ENCODE data around the gene LMBR1L.
"Not testable (repeated sequence)": the region's sequence is repeated elsewhere in the genome, so short reads cannot be mapped to it uniquely, and the experiment has no call there.

LMBR1L gene, protein sequence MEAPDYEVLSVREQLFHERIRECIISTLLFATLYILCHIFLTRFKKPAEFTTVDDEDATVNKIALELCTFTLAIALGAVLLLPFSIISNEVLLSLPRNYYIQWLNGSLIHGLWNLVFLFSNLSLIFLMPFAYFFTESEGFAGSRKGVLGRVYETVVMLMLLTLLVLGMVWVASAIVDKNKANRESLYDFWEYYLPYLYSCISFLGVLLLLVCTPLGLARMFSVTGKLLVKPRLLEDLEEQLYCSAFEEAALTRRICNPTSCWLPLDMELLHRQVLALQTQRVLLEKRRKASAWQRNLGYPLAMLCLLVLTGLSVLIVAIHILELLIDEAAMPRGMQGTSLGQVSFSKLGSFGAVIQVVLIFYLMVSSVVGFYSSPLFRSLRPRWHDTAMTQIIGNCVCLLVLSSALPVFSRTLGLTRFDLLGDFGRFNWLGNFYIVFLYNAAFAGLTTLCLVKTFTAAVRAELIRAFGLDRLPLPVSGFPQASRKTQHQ

DNA sequence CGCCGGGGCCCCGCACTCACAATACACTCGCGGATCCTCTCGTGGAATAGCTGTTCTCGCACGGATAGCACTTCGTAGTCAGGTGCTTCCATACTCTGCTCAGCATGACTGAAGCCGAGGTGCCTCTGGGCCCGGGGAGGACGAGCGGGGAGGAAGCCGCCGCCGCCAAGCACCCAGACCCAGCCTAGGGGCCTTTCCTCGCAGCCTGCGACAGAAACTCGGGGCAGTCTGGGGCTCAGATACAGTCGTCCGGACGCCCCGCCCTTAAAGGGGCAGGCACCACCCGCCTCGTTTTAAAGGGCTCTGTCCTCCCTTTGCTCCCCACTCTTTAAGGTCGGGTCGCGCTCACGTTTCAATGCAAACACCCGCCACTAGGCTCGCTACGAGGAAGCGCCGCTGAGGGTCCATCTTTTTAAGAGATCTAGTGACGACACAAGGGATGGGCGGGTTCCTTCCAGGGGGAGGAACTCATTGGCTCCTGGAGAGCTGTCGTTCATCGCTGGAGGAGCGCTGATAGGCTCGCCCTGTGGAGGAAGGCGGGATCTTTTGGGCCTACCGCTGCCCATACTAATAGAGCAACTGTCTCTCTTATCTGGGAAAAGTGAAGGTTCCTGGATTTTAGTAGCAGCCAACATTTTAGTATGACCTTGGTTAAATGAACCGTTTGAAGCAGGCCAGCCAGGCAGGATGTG, at the start of gene LMBR1L:
Gene LMBR1L, minus strand, starts transcription at position 384 of the 692 bp plus-strand sequence. Its CDS starts 292 bp downstream, at position 92.
- DNase-seq (ENCODE audit: low read depth) = peak; percentile 94
- peak within 1 kb of the TSS; percentile 98 for H3K4me3 ChIP-seq (ENCODE audit: low read depth, low read length)

DNA sequence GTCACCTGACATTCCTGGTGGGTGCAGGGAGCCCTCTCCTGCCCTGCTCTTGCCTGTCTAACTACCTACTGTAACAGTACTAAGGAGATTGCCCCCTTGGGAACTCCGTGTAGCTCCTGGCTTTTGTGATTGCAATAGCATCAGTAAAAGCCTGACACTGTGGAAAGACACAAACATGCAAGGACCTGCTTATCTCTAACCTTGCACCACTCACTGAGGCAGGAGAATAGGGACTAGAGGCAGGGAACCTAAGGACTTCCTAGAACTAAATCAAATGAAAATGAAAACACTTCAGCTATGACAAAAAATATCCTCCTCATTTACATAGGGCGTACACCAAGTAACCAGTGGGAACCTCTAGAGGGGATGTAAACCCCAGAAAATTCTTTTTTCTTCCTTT, 49.8 kb upstream of the LMBR1L start:
- DNase-seq (ENCODE audit: low read depth) = no peak
- no peak overlapping the region for H3K4me3 ChIP-seq (ENCODE audit: low read depth, low read length)

DNA sequence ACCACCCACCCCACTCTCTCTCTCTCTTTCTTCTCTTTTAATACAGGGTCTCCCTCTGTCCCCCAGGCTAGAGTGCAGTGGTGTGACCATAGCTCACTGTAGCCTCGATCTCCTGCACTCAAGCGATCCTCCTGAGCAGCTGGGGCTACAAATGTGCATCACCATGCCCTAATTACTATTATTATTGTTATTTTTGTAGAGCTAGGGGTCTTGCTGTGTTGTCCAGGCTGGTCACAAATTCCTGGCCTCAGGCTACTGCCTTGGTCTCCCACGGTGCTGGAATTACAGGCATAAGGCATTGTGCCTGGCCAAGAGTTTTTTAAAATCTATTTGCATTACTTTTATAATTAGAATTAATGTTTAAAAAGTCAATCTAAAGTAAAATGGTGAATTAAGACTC, 43.6 kb upstream of the LMBR1L start:
- no peak overlapping the region for H3K4me3 ChIP-seq (ENCODE audit: low read depth, low read length)
- DNase-seq (ENCODE audit: low read depth) = no peak

DNA sequence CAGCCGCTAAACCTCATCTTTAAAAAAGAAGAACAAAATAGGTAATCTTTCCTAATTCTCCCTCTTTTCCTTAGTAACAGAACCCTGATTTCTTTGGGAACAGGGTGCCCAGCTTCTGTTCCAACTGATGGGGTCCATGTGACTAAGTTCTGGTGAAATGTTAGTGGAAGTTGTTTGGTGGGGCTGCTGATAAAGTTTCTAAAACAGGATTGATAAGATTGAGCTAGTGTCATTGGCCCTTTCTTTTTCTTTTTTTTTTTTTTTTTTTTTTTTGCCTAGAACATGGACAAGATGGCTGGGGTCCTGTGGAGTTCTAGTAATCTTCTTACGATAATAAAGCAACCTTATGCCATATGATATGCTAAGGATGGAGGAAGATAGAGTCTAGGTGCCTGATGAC, 36.7 kb upstream of the LMBR1L start:
- no peak overlapping the region for H3K4me3 ChIP-seq (ENCODE audit: low read depth, low read length)
- no peak for DNase-seq (ENCODE audit: low read depth)

DNA sequence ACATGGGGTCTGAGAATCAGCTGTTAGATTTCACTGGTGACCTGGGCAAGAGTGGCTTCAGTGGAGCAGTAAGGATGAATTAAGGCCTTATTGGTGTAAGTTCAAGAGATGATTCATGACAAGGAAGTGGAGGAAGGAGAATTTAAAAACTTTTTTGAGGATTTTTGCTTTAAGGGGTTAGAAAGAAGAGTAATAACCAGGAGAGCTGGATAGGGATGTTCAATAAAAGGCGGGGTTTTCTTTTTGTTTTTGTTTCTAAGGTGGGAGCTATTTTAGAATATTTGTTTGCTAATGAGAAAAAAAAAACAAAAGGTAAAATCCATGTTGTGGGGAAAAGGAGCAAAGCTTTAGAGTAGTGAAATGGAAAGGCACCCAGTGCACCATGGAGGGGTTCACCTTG, 35.8 kb upstream of the LMBR1L start:
- DNase-seq (ENCODE audit: low read depth) = no peak
- H3K4me3 ChIP-seq (ENCODE audit: low read depth, low read length) = no peak overlapping the region

DNA sequence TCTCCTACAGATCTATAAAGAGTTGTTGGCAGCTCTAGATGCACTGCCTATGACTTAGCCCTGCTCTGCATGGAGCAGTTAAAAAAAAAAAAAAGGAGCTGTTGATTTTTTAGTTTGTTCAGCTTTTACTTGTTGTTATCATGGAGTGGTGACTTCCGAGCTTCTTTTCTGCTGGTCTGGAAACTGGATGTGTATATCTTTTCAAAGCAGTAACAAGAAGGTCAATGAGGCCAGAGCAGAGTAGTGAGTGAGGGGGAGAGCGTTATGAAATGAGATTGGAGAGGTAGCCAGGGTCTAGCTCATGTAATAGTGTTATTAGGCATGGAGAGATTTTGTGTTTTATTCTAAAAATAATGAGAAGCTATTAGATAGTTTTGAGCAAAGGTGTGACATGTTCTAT, 33.7 kb upstream of the LMBR1L start:
- no peak for DNase-seq (ENCODE audit: low read depth)
- H3K4me3 ChIP-seq (ENCODE audit: low read depth, low read length) = no peak overlapping the region

DNA sequence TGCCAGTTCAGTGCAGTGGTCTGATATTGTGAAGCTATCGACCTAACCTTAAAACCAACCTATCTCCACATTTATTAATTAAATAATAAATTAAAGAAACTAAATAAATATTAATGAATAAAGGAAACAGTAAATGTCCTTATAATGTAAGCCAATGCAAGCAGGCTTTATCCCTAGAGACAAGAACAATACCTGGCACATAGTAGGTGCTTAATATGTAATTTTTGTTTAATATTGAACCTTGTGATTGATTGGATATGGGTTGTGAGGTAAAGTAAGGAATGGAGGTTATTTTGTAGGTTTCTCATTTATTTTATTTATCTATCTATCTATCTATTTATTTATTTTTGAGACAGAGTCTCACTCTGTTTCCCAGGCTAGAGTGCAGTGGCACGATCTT, 28.4 kb upstream of the LMBR1L start:
- no peak overlapping the region for H3K4me3 ChIP-seq (ENCODE audit: low read depth, low read length)
- DNase-seq (ENCODE audit: low read depth) = no peak

DNA sequence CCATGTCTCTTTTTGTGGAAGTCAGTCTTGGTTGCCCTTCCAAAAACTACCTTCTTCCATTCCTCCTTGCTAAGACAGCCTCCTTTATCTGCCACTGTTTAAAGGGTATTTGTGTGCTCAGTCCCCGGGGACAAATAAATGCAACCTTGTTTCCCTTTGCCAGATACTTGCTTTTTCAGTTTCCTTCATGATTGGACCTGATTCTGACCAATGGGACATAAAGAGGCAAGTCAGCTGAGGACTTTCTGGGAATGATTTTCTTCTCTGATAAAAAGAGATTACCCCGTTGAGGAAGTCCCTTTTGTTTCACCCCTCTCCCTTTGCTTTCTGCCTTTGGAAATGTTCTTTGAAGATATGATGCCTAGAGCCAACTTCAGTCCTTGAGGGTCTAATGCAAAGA, 27.9 kb upstream of the LMBR1L start:
- no peak overlapping the region for H3K4me3 ChIP-seq (ENCODE audit: low read depth, low read length)
- no peak for DNase-seq (ENCODE audit: low read depth)

DNA sequence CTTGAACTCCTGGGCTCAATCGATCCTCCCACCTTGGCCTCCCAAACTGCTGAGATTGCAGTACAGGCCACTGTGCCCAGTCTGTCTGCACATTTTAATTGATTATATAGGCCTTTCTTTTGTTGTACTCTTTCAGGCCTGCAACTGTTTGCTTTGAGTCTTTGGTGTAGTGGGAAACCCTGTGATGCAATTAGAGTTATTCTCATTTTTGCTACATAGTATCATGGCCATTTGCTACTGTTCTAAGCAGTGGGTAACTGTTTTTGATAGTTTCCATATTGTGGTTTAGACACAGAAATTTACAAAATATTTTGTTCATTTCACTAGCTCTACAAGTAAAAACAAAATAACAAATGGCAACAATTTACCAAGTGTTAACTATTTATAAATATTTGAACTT, 26.8 kb upstream of the LMBR1L start:
- no peak for DNase-seq (ENCODE audit: low read depth)

DNA sequence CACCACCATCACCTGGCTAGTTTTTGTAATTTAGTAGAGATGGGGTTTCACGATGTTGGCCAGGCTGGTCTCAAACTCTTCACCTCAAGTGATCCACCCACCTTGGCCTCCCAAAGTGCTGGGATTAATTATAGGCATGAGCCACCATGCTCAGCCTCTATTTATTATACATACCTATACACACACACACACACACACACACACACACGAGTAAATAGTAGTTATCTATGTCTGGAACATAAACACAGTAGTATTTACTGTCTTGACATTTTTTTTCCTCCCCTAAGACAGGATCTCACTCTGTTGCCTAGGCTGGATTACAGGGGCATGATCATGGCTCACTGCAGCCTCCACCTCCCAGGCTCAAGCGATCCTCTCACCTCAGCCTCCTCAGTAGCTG, 26.4 kb upstream of the LMBR1L start:
- DNase-seq (ENCODE audit: low read depth); H3K4me3 ChIP-seq (ENCODE audit: low read depth, low read length): not testable (repeated sequence)

More for the DNA sequence above, 26.8 kb upstream of the LMBR1L start:
- H3K4me3 ChIP-seq (ENCODE audit: low read depth, low read length) = no peak overlapping the region

DNA sequence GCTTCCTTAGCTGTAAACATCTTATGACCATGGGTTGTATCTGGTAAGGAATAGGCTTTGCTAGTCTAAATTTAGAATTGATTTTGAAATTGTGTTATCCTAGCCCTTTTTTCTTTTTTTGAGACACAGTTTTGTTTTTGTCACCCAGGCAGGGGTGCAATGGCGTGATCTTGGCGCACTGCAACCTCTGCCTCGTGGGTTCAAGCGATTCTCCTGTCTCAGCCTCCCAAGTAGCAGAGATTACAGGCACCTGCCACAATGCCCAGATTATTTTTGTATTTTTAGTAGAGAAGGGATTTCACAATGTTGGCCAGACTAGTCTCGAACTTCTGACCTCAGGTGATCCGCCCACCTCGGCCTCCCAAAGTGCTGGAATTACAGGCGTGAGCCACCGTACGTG, 22.9 kb upstream of the LMBR1L start:
- DNase-seq (ENCODE audit: low read depth) = no peak
- H3K4me3 ChIP-seq (ENCODE audit: low read depth, low read length) = no peak overlapping the region

DNA sequence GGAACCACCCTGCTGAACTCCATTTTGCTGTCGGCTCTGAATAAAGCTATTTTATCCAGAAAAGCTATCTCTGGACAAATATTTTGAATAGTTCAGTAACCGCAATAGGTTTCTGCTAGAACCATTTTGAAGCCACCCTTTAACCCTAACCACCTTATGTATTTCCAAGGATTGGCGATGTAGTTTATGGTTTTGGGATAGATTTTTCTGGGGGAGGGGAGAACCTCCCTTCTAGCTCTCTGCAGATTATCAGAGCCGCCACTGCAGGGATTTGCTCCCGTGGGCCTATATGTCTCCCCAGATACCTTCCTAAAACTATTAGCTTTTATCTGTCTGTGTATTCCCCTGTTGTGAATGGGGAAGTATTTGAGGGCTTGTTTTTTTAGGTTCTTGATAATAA, 22.4 kb upstream of the LMBR1L start:
- no peak for DNase-seq (ENCODE audit: low read depth)
- peak overlapping the region; percentile 15 for H3K4me3 ChIP-seq (ENCODE audit: low read depth, low read length)

DNA sequence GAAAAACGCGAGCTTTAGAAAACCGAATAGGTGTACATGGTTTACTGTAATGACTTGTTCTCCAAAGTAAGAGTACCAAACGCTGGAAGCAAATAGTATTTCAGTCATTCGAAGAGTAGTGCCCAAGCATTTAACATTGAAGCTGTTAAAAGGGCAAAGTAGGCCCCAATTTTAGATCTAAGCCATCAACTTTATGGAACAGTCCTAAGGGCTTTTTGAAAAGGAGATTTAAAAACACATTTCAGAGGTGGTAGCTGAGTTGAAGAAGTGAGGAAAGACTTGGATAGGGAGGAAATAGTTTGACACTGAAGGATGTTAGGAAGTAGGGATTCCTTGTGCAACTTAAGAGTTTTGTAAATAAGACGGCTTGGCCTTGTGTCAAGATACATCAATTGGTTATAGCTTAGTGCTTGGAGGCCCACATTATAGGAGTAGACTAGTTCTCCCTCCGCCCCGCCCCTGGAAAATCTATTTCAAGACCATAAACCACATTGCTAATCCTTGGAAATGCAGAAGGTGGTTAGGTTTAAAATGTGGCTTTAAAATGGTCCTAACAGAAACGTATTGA, 21.3 kb upstream of the LMBR1L start:
- peak; percentile 56 for DNase-seq (ENCODE audit: low read depth)
- peak overlapping the region; percentile 51 for H3K4me3 ChIP-seq (ENCODE audit: low read depth, low read length)

DNA sequence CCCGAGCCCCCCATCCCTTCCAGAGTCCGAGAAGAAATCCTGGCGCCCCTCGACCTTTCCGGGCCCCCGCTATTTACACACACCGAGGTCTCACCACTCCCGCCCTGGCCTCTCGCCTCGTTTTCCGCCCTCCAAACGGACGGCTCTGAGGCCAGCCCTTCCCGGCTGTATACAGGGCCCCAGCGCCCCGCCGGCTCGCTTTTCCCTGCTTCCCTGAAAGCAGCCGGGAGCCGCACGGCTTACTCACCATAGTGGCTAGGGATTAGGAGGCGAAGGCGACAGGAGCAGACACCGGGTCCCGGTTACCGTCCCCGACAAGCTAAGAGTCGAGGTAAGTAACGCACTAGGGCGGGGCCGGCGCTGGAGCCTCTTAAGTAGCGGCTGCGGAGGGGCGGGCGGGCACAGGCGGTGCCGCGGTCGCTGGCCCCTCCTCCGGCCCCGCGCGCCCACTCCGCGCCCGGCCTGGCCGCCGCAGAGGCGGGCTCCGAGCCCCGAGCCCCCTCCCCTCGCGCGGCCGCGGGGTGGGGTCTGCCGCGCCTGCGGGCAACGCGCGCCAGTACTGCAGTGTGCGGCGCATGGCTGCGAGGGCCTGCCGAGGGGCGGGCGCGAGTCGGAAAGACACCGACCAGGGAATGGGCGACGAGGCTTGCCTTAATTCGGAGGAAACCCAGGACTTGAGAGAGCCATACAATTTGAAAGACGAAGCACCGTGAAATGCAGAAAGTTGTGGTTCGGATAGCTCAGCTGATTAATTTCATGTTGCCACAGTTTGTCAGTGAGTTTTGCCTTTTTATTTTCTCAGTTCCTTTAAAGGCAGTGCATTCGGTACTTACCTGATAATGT, 20.6 kb upstream of the LMBR1L start, which contains the start of gene TUBA1B:
Gene TUBA1B, minus strand, starts transcription at position 345 of the 843 bp plus-strand sequence. Its CDS starts 95 bp downstream, at position 250.
- peak; percentile 67 for DNase-seq (ENCODE audit: low read depth)
- H3K4me3 ChIP-seq (ENCODE audit: low read depth, low read length) = peak within 1 kb of the TSS; percentile 88

DNA sequence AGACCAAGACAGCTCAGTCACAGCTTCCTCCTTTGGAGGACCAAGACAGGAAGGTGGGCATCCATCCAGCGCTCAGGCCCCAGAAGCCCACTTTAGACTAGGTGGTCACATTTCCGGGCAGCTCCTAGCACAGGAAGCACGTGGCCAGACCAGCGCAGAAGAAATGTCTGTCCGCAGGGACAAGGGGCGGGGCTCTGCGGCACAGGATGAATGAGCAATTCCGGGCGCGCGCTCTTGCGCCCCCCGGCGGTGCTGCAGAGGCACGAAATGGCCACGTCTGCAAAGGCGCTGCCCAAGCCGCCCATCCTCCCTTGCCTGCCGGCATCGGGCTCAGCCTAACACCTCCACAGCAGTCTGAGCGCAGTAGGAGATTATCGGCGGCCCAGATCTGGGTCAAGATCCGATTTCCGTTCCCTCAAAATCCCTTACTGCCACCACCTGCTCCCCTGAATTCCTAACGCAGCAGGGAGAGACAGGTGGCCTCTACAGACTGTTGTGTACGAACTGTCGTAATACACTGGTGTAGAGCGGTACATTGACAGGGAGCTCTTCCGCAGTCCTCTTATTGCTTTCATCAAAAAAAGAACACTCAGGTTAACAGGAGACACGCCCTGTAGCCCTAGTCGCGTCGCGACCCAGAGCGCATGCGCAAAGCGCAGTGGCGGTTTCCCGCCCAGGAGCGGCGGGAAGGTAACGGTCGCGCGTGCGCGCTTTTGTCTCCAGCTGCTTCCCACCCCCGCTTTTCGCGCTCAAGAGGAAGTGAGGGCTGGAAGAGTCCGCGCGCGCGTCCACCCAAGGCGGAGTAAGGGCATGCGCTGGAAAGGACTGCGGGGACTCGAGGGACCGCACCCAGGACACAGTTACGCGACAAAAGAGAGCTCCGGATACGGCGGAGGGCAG, 19.8 kb upstream of the LMBR1L start:
- H3K4me3 ChIP-seq (ENCODE audit: low read depth, low read length) = peak overlapping the region; percentile 88
- peak; percentile 81 for DNase-seq (ENCODE audit: low read depth)

DNA sequence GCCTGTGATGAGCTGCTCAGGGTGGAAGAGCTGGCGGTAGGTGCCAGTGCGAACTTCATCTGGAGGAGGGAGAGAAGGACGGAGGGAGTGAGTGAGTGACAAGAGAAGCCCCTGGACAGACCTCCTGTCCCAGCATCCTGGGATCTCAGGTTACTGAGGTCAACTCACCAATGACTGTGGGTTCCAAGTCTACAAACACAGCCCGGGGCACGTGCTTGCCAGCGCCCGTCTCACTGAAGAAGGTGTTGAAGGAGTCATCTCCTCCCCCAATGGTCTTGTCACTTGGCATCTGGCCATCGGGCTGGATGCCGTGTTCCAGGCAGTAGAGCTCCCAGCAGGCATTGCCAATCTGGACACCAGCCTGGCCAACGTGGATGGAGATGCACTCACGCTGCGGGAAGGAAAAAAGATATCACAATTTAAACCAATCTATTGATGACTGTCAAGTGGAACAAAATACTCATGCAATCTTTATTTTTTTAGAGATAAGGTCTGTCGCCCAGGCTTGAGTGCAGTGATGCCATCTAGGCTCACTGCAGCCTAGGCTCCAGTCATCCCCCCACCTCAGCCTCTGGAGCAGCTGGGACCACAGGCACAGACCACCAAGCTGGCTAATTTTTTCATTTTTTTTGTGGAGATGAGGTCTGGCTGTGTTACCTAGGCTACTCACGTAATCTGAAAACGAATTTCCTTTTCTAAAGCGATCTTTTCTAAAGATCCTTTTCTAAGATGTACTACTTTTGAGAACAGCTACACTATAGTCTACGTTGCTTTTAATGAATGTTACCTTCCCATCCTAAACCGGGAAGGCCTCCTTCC, 18.9 kb upstream of the LMBR1L start:
- DNase-seq (ENCODE audit: low read depth) = no peak
- H3K4me3 ChIP-seq (ENCODE audit: low read depth, low read length) = peak overlapping the region; percentile 88

DNA sequence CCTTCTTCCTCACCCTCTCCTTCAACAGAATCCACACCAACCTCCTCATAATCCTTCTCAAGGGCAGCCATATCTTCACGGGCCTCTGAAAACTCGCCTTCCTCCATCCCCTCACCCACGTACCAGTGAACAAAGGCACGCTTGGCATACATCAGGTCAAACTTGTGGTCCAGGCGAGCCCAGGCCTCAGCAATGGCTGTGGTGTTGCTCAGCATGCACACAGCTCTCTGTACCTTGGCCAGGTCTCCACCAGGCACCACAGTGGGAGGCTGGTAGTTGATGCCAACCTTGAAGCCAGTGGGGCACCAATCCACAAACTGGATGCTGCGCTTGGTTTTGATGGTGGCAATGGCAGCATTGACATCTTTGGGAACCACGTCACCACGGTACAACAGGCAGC, 17.3 kb upstream of the LMBR1L start:
- not testable (repeated sequence) for H3K4me3 ChIP-seq (ENCODE audit: low read depth, low read length); DNase-seq (ENCODE audit: low read depth)
